Measurements from ENCODE around the gene TRIM3.
"Not testable (repeated sequence)": the region's sequence is repeated elsewhere in the genome, so short reads cannot be mapped to it uniquely, and the experiment has no call there.

TRIM3 gene

GRCh38 chr11:6473451-6474412, at the start of gene TRIM3:
Gene TRIM3, minus strand, starts transcription at chr11:6473941. Its CDS starts 8,246 bp downstream, at chr11:6465695.
- DNase-seq = peak; percentile 82

GRCh38 chr11:6523253-6523652, 49.5 kb upstream of the TRIM3 start:
- no peak for DNase-seq

DNA sequence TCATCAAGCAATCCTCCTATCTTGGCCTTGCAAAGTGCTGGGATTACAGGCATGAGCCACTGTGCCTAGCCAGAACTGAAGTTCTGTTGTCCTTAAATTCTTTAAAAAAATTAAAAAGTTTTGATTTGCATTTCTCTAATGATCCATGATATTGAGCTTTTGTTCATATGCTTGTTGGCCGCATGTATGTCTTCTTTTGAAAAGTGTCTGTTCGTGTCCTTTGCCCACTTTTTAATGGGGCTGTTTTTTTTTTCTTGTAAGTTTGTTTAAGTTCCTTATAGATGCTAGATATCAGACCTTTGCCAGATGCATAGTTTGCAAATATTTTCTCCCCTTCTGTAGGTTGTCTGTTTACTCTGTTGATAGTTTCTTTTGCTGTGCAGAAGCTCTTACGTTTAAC, 48.2 kb upstream of the TRIM3 start:
- DNase-seq = not testable (repeated sequence)

DNA sequence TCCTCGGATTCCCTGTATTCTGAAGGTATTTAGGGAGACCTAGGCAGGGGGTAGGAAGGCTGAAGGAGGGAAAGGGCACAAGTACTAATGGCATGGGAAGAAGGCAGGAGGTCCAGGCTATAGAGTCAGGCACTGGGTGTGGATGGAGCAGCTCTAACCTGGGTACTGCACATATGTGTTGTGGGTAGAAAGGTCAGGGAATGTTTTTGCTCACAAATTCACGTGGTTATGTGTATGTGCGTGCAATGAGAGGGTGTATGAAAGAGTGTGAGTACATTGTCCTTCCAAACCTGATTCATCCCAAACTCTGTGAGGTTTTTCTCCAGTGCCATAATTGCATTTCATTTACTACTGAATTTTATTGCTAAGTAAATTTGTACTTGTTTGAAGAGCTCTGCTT, 46.5 kb upstream of the TRIM3 start:
- no peak for DNase-seq

DNA sequence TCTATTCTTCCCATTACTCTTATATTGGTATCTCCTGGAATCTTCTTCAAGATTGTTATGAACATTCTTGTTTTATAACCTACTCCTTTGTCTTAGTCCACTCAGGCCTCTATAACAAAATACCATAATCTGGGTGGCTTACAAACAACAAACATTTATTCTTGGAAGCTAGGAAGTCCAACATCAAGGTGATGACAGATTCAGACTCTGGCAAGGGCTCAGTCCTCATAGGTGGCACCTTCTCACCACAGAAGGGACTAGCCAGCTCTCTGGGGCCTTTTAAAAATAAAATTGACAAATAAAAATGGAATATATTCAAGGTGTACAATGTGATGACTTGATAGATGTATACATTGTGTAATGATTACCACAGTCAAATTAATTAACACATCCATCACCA, 43.1 kb upstream of the TRIM3 start:
- DNase-seq = no peak

- peak; percentile 51 for DNase-seq
Measured at GRCh38 chr11:6505577-6506240, 32.0 kb upstream of the TRIM3 start.

DNA sequence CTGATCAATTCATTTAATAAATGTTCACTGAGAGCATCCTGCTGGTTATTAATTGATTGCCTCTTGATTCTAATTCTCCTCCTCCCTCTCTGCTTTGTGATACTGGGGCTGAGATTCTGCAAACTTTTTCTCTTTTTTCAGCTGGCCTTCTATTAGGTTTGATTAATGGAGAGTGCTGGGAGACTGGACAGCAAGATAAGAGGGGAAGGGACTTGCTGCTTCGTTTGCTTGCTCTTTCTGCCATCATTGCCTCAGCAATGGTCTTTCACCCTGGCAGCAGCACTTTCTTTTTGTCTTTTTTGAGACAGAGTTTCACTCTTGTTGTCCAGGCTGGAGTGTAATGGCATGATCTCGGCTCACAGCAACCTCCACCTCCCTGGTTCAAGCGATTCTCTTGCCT, 30.4 kb upstream of the TRIM3 start:
- DNase-seq = no peak

DNA sequence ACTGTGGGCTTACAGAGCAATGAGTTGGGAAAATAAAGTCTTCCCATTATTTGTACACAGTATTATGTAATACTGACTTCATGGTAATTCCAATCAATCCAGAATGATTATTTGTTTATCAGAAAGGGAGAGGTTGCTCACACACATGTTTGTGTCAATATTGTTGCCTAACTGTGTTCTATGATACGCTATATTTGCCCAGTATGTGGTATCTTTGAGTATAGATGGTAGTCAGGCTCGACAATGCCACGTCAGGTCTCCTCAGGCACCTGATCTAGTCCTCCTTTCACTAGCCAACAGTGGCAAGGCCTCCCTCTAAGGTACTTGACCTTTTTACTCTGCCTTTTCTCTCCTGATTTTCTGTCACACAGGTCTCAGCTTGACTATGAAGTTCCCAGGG, 28.6 kb upstream of the TRIM3 start:
- DNase-seq = no peak

- DNase-seq = no peak
Measured at GRCh38 chr11:6498544-6498943, 24.8 kb upstream of the TRIM3 start.

- DNase-seq = no peak
Measured at GRCh38 chr11:6498121-6498520, 24.4 kb upstream of the TRIM3 start.

DNA sequence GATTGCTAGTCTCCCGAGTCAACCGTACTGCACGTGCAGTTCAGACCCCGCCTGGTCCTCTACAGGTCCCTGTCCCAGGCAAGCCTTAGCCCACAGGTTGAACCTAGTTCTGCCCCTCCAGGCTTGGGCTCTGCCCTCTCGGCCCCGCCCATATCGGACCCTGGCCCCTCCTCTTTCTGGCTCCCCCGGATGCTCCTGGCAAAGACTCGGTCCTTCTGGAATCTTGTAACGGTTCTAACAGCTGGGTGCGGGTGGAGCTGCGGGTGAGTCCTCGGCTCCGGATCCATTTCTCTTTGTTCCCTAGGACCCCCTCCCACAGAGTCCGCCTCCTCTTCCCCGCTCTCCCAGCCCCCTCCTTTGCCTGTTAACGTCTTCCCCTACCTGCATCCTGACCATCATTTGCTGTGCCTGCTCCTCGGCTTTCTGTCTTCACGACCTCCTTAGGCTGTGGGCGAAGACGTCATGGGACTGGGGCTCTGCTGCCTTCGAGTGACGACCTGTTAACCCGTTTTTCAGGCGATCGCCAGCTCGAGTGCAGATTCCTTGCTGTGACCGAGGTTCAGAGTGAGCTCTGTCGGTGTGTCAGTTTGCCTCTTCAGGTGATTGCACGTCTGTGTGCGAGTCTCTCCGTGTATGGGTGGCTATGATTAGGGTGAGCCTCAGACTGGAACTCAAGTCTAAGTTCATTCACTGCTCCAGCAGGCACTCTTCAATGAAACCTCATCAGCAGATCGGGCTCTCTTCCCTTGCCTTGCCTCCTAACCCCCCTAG, 23.5 kb upstream of the TRIM3 start, which contains the start of gene DNHD1:
Gene DNHD1, plus strand, starts transcription at position 212 of the 771 bp plus-strand sequence. CDS start 936 bp downstream, outside the sequence.
- DNase-seq = no peak

GRCh38 chr11:6489306-6489705, 15.6 kb upstream of the TRIM3 start:
- no peak for DNase-seq

DNA sequence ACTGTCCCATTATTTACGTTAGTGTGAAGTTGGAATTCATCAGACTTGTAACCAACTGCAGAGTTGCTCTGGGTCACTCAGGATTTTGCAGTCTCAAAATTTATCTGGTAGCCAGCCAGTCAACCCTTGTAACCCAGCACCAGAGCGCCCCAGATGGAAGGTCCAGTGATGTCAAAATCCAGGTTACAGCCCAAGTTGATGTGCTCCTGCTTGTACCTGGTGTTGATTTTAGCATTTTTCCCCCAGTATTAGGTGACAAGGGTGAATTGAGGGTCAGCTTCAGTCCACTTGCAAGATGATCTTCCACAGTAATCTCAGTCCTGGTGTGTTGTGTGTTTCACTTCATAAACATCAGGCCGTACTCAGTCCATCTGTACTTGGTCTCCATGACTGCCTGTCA, 15.1 kb upstream of the TRIM3 start:
- DNase-seq = no peak

DNA sequence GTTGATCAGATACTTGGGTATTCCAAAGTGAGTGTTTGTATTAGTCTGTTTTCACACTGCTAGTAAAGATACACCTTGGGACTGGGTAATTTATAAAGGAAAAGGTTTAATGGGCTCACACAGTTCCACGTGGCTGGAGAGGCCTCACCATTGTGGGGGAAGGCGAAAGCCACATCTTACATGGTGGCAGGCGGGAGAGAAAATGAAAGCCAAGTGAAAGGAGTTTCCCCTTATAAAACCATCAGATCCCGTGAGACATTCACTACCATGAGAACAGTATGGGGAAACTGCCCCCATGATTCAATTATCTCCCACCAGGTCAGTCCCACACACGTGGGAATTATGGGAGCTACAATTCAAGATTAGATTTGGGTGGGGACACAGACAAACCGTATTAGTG, 14.6 kb upstream of the TRIM3 start:
- no peak for DNase-seq

- no peak for DNase-seq
Measured at GRCh38 chr11:6486938-6487337, 13.2 kb upstream of the TRIM3 start.

DNA sequence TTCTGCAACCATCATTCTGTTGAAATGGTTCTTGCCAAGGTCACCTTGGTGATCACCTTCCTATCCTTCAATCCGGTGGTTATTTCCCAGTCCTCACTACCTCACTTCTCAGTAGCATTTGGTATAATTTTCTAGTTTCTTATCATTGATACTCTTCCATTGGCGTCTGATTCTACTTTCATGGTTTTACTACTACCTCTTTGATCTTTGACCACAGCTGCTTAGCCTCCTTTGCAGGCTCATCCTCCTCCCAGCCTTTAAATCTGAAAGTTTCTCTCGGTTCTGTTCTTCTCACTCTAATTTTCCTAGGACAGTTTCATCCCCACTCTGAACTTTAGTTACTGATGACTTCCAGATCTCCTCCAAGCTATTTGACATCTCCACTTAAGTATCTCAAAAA, 12.5 kb upstream of the TRIM3 start:
- no peak for DNase-seq

DNA sequence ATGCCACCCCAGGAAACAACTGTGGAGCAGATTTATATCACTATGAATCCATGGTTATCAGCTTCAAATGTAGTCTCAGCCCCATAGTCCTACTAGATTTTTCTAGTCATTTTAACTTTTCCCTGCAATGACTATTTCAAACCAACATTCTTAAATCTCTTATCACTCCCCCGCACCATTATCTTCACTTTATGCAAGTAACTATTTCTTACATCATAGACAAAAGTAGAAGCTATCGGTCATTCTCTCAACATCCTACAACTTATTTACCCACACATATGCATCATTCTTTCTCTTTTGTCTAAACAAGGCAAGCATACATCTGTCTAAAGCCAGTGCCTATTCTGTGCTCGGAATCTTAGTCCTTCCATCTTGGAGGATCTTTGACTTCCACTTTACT, 11.9 kb upstream of the TRIM3 start:
- no peak for DNase-seq

DNA sequence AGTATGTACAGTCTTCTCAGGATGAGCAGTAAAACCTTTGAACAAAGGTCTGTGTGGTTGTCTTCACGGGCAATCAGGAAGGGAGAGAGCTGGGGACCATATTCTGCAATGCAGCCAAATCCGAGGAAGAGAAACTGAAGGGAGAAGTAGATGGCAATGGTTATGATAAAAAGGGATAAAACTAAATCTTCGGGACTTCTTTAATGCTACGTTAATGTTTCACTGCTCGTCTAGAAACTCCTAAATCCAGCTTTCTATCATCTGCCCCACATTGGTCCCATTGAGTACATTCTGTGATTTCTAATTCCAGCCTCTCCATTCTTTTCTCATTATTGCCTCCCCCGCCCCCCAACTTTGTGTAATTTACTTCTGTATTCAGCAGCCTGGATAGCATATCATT, 9.3 kb upstream of the TRIM3 start:
- no peak for DNase-seq

- DNase-seq = no peak
Measured at GRCh38 chr11:6482441-6482840, 8.7 kb upstream of the TRIM3 start.

DNA sequence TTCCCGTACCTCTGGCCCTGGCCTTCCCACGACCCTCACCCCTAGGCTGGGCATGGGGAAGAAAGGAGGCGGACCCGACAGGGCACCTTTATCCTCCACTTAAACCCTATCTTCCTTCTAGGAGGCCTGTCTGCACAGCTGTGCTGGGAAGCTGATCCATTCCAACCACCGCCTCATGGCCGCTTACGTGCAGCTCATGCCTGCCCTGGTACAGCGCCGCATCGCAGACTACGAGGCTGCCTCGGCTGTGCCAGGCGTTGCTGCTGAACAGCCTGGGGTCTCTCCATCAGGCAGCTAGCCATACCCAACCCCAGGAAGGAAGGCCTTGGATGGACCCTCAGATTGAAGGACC, 8.2 kb upstream of the TRIM3 start:
- no peak for DNase-seq

- DNase-seq = peak; percentile 96
Measured at GRCh38 chr11:6481012-6481923, 7.5 kb upstream of the TRIM3 start, which contains the start of the genes ARFIP2 and TIMM10B. Gene ARFIP2, minus strand, starts transcription at chr11:6481331. Its CDS starts 910 bp downstream, at chr11:6480421. Gene TIMM10B, plus strand, starts transcription at chr11:6481501. Its CDS starts 16 bp downstream, at chr11:6481517.

GRCh38 chr11:6480299-6480914, 6.7 kb upstream of the TRIM3 start:
- DNase-seq = no peak
